K562 (cell line): ENCODE data around the gene TIMP2. TPM values are rescaled to one million over a fixed set of nuclear protein-coding genes. Genes with fewer than 3 reads are reported as not detected.

ENCODE experiments used
- ATAC-seq: fragments of 200-7000 bp; cut with Tn5 transposase; 3 replicates; pipeline ENCODE4 v1.9.1; 2020; ENCODE audit warnings: moderate library complexity
- BruUV-seq: library from RNA; stranded (reverse); fragments of 400-500 nt; replicated peaks from 2 replicates; lab custom pipeline; 2021; lab: Mats Ljungman, UMichigan
- CTCF ChIA-PET: fragments of 300-600 bp; formaldehyde crosslinking; extraction: SDS; loops from one replicate; lab custom pipeline; 2021; ENCODE audit warnings: low intra/inter-chr PET ratio; lab: Yijun Ruan, JAX
- POLR2A ChIA-PET: fragments of 300-600, 350-650 bp; sonication (Branson Sonifier 250); formaldehyde crosslinking; extraction: SDS; loops from one replicate; lab custom pipeline; 2021; ENCODE audit warnings: antibody characterized with exemption, inconsistent platforms; lab: Yijun Ruan, JAX
- DNase-seq, 4 experiments: peaks; one replicate each; pipeline versions ENCODE4 v3.0.0 to v3.0.0-alpha.2; 2011 to 2018; ENCODE audit warnings: low spot score in 3 of 4, mixed read lengths in 3 of 4; ENCODE audit errors: extremely low read depth in 1 of 4
- FAIRE-seq: peaks from 2 replicates; lab custom pipeline; 2011; peaks lifted over from hg19 to GRCh38; lab: Jason Lieb, UNC
- H2AFZ ChIP-seq: 2 replicates; pipeline ENCODE4 v1.6.0; 2011; ENCODE audit warnings: low read depth, low read length, control low read depth, inconsistent platforms
- H3K27ac ChIP-seq: fragments of 200-600 bp; 3 replicates; pipeline ENCODE4 v1.8.0; 2011; ENCODE audit warnings: low read depth, mild to moderate bottlenecking, control low read depth, inconsistent platforms, low read length, moderate library complexity, mixed read lengths; ENCODE audit errors: extremely low read depth
- H3K27me3 ChIP-seq, 2 experiments: fragments of 300-600 bp in 1 of 2; 2 replicates in 1 of 2; 3 replicates in 1 of 2; pipeline versions ENCODE4 v1.6.0 to v1.8.0; 2011; ENCODE audit warnings: inconsistent platforms in 2 of 2, low read length in 2 of 2, mild to moderate bottlenecking in 1 of 2, mixed read lengths in 1 of 2, moderate library complexity in 1 of 2; ENCODE audit not compliant: control insufficient read depth in 2 of 2, insufficient read depth in 2 of 2
- H3K36me3 ChIP-seq: fragments of 300-600 bp; 3 replicates; pipeline ENCODE4 v1.8.0; 2011; ENCODE audit warnings: mild to moderate bottlenecking, low read length, inconsistent platforms; ENCODE audit not compliant: control insufficient read depth, insufficient read depth
- H3K4me1 ChIP-seq, 2 experiments: fragments of 200-600 bp in 1 of 2; replicated peaks in 1 of 2; 2 replicates in 1 of 2; 3 replicates in 1 of 2; pipeline versions ENCODE4 v1.5.1 to v1.8.0; 2011; ENCODE audit warnings: inconsistent platforms in 2 of 2, low read length in 2 of 2, mild to moderate bottlenecking in 1 of 2, mixed read lengths in 1 of 2, moderate library complexity in 1 of 2; ENCODE audit not compliant: control insufficient read depth in 2 of 2, insufficient read depth in 2 of 2
- H3K4me2 ChIP-seq: 2 replicates; pipeline ENCODE4 v1.6.1; 2011; ENCODE audit warnings: low read length, control low read depth, inconsistent platforms, mixed read lengths; ENCODE audit not compliant: insufficient read depth
- H3K4me3 ChIP-seq: fragments of 200-600 bp; sonication (generic), shearing (Covaris generic); 2 replicates; pipeline ENCODE4 v1.5.1; 2016; ENCODE audit warnings: control low read depth, inconsistent platforms
- H3K79me2 ChIP-seq: fragments of 200-600 bp; 3 replicates; pipeline ENCODE4 v1.8.0; 2011; ENCODE audit warnings: low read length, inconsistent platforms; ENCODE audit not compliant: control insufficient read depth, insufficient read depth
- H3K9ac ChIP-seq, 2 experiments: 2 replicates each; pipeline versions ENCODE4 v1.6.0 to v1.6.1; 2011; ENCODE audit warnings: low read depth in 2 of 2, low read length in 2 of 2, control low read depth in 1 of 2, inconsistent platforms in 1 of 2, mild to moderate bottlenecking in 1 of 2, mixed read lengths in 1 of 2; ENCODE audit not compliant: insufficient read depth in 1 of 2
- H3K9me1 ChIP-seq: one replicate; pipeline ENCODE4 v1.6.0; 2011; ENCODE audit warnings: inconsistent platforms, mild to moderate bottlenecking, low read length, moderate library complexity; ENCODE audit not compliant: control insufficient read depth, insufficient read depth
- H3K9me3 ChIP-seq: replicated peaks from 2 replicates; pipeline ENCODE4 v1.5.1; 2011; ENCODE audit warnings: low read depth, low read length, inconsistent platforms; ENCODE audit not compliant: control insufficient read depth, insufficient read depth
- H4K20me1 ChIP-seq: replicated peaks from 2 replicates; pipeline ENCODE4 v1.6.1; 2011; ENCODE audit warnings: low read length, inconsistent platforms, mixed read lengths; ENCODE audit not compliant: control insufficient read depth, insufficient read depth
- CXXC5 ChIP-seq: fragments of 250-450 bp; sonication (Bioruptor Pico); IDR thresholded peaks from 2 replicates; pipeline ENCODE4 v1.8.0; 2022; ENCODE audit warnings: inconsistent platforms, mild to moderate bottlenecking, moderate library complexity
- MECOM ChIP-seq: fragments of 250-450 bp; sonication (Bioruptor Pico); IDR thresholded peaks from 2 replicates; pipeline ENCODE4 v1.8.0; 2022; ENCODE audit warnings: inconsistent platforms
- MEIS2 ChIP-seq: fragments of 450-650 bp; IDR thresholded peaks from 2 replicates; pipeline ENCODE4 v1.6.1; 2014; ENCODE audit warnings: mild to moderate bottlenecking; ENCODE audit not compliant: partially characterized antibody
- NEUROD1 ChIP-seq: fragments of 150-350 bp; IDR thresholded peaks from 2 replicates; pipeline ENCODE4 v1.6.1; 2014; ENCODE audit warnings: borderline replicate concordance, low read length, low read depth; ENCODE audit not compliant: partially characterized antibody
- NFATC3 ChIP-seq: fragments of 450-650 bp; IDR thresholded peaks from 2 replicates; pipeline ENCODE4 v1.6.1; 2017; ENCODE audit warnings: mild to moderate bottlenecking
- XRCC5 ChIP-seq: fragments of 200-400 bp; formaldehyde crosslinking; IDR thresholded peaks from 2 replicates; pipeline ENCODE4 v1.6.1; 2017; ENCODE audit warnings: low read depth, mild to moderate bottlenecking, low read length
- ZFPM2 ChIP-seq: fragments of 250-450 bp; sonication (Bioruptor Pico); IDR thresholded peaks from 2 replicates; pipeline ENCODE4 v1.5.1; 2022; ENCODE audit warnings: mild to moderate bottlenecking
- ZNF696 ChIP-seq: fragments of 250-450 bp; sonication (Bioruptor Pico); conservative IDR thresholded peaks from 2 replicates; pipeline ENCODE4 v1.4.0; 2020; ENCODE audit warnings: mild to moderate bottlenecking, moderate library complexity
- WGBS: fragments of 100-300 bp; shearing (Covaris generic); methylation state at CpG from one replicate; pipeline ENCODE4 v1.1.6; 2016; ENCODE audit warnings: low coverage, mixed read lengths; ENCODE audit not compliant: insufficient coverage; ENCODE audit errors: missing lambda C conversion rate; 5-methylcytosine and 5-hydroxymethylcytosine counted together
- in situ Hi-C: fragments of 300-500 bp; cut with MboI; formaldehyde crosslinking; loops from 4 replicates; pipeline ENCODE4 v1.15.0; 2018; ENCODE audit warnings: inconsistent platforms, mixed read lengths
- intact Hi-C: fragments of 100-400 bp; cut with micrococcal nuclease; formaldehyde crosslinking; loops from 2 replicates; pipeline ENCODE4 v1.14.2; 2022
- polyA plus RNA-seq, 8 experiments: library from polyadenylated mRNA; depleted of rRNA in 4 of 8; stranded (reverse) in 5 of 8; unstranded in 3 of 8; fragments of >200 nt; fragmentation: Nextera tagmentation in 2 of 8; fragmentation: Illumina TruSeq in 1 of 8; extraction: Ambion mirVana in 2 of 8; extraction: Trizol in 1 of 8; gene quantifications; 2 replicates each; pipeline versions ENCODE4 v1.2.1 to v1.2.3, GENCODE V29; 2011 to 2014; ENCODE audit warnings: inconsistent platforms in 1 of 8, missing spikeins in 1 of 8
- total RNA-seq, 7 experiments: library from RNA; depleted of rRNA in 6 of 7; stranded (reverse); fragments of >200 nt in 6 of 7; fragmentation: Illumina TruSeq in 2 of 7; extraction: Trizol in 2 of 7; gene quantifications; 2 replicates each; pipeline versions ENCODE4 v1.2.1 to v1.2.3, GENCODE V29; 2011 to 2021; ENCODE audit warnings: low replicate concordance in 1 of 7
- TF ChIP-seq, protein P1 (sequence below): fragments of 450-650 bp; IDR thresholded peaks from 2 replicates; pipeline ENCODE4 v1.6.1; 2017; ENCODE audit warnings: antibody characterized with exemption, mild to moderate bottlenecking
- TF ChIP-seq, protein P2 (sequence below): fragments of 250-450 bp; sonication (Bioruptor Pico); IDR thresholded peaks from 2 replicates; pipeline ENCODE4 v1.4.0; 2020; ENCODE audit warnings: mild to moderate bottlenecking, moderate library complexity, borderline replicate concordance
- TF ChIP-seq, protein P3 (sequence below): fragments of 250-450 bp; sonication (Bioruptor Pico); IDR thresholded peaks from 2 replicates; pipeline ENCODE4 v1.4.0; 2020; ENCODE audit warnings: borderline replicate concordance
- TF ChIP-seq, protein P4 (sequence below): fragments of 250-450 bp; sonication (Bioruptor Pico); IDR thresholded peaks from 2 replicates; pipeline ENCODE4 v1.5.1; 2021; ENCODE audit warnings: mild to moderate bottlenecking

The TIMP2 gene
- total and polyA plus RNA-seq, 9 of the 15 experiments (the other 6 are each of a cell fraction or from before 2014, with no cell fraction given): 0.55 TPM; not detected in 8

DNA sequence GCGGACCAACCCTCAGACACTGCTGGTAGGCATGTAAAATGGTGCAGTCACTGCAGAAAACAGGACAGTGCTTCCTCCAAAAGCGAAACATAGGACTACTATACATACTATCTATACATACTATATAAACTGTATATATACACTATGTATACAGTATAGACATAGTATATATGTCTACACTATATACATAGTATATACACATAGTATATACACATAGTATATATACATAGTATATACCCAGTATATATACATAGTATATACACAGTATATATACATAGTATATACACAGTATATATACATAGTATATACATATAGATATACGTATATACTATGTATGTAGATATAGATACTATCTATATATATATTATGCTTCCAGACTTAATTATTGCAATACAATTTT, 78.1 kb downstream of the TIMP2 start:
- ChIA-PET POLR2A (no interaction called here), CTCF (no interaction called here)
- Histone ChIP-seq H3K4me3 (no peak overlapping the region), H3K27me3 (no peaks in the 10 kb centered on the region), H3K9ac (no peak overlapping the region), H3K9me1 (no peaks in the 10 kb centered on the region), H3K4me1 (peaks cover 0 to 9% of the 10 kb centered on the region in 2 experiments; a peak in 4 of 5 replicates), H4K20me1 (no peaks in the 10 kb centered on the region), H3K79me2 (no peaks in the 10 kb centered on the region), H3K27ac (no peak overlapping the region), H3K36me3 (no peaks in the 10 kb centered on the region), H3K4me2 (no peak overlapping the region), H2AFZ (no peak overlapping the region), H3K9me3 (no peaks in the 10 kb centered on the region)
- intact Hi-C loops: no loop called here
- DNase-seq: no peak
- 50% methylated on average over 3 of the region's 3 CpGs for WGBS
- no peak for FAIRE-seq
- no TSS peak for BruUV-seq
- TF ChIP-seq, protein P1, sequence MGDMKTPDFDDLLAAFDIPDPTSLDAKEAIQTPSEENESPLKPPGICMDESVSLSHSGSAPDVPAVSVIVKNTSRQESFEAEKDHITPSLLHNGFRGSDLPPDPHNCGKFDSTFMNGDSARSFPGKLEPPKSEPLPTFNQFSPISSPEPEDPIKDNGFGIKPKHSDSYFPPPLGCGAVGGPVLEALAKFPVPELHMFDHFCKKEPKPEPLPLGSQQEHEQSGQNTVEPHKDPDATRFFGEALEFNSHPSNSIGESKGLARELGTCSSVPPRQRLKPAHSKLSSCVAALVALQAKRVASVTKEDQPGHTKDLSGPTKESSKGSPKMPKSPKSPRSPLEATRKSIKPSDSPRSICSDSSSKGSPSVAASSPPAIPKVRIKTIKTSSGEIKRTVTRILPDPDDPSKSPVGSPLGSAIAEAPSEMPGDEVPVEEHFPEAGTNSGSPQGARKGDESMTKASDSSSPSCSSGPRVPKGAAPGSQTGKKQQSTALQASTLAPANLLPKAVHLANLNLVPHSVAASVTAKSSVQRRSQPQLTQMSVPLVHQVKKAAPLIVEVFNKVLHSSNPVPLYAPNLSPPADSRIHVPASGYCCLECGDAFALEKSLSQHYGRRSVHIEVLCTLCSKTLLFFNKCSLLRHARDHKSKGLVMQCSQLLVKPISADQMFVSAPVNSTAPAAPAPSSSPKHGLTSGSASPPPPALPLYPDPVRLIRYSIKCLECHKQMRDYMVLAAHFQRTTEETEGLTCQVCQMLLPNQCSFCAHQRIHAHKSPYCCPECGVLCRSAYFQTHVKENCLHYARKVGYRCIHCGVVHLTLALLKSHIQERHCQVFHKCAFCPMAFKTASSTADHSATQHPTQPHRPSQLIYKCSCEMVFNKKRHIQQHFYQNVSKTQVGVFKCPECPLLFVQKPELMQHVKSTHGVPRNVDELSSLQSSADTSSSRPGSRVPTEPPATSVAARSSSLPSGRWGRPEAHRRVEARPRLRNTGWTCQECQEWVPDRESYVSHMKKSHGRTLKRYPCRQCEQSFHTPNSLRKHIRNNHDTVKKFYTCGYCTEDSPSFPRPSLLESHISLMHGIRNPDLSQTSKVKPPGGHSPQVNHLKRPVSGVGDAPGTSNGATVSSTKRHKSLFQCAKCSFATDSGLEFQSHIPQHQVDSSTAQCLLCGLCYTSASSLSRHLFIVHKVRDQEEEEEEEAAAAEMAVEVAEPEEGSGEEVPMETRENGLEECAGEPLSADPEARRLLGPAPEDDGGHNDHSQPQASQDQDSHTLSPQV: no peak
- TF ChIP-seq NFATC3 (no peak), MEIS2 (no peak), CXXC5 (CRISPR knock-in tag) (no peak), MECOM (no peak), NEUROD1 (no peak), XRCC5 (no peak), ZNF696 (CRISPR knock-in tag) (no peak), ZFPM2 (CRISPR knock-in tag) (no peak)
- TF ChIP-seq, protein P2, sequence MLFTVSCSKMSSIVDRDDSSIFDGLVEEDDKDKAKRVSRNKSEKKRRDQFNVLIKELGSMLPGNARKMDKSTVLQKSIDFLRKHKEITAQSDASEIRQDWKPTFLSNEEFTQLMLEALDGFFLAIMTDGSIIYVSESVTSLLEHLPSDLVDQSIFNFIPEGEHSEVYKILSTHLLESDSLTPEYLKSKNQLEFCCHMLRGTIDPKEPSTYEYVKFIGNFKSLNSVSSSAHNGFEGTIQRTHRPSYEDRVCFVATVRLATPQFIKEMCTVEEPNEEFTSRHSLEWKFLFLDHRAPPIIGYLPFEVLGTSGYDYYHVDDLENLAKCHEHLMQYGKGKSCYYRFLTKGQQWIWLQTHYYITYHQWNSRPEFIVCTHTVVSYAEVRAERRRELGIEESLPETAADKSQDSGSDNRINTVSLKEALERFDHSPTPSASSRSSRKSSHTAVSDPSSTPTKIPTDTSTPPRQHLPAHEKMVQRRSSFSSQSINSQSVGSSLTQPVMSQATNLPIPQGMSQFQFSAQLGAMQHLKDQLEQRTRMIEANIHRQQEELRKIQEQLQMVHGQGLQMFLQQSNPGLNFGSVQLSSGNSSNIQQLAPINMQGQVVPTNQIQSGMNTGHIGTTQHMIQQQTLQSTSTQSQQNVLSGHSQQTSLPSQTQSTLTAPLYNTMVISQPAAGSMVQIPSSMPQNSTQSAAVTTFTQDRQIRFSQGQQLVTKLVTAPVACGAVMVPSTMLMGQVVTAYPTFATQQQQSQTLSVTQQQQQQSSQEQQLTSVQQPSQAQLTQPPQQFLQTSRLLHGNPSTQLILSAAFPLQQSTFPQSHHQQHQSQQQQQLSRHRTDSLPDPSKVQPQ (CRISPR knock-in tag): no peak
- TF ChIP-seq, protein P3, sequence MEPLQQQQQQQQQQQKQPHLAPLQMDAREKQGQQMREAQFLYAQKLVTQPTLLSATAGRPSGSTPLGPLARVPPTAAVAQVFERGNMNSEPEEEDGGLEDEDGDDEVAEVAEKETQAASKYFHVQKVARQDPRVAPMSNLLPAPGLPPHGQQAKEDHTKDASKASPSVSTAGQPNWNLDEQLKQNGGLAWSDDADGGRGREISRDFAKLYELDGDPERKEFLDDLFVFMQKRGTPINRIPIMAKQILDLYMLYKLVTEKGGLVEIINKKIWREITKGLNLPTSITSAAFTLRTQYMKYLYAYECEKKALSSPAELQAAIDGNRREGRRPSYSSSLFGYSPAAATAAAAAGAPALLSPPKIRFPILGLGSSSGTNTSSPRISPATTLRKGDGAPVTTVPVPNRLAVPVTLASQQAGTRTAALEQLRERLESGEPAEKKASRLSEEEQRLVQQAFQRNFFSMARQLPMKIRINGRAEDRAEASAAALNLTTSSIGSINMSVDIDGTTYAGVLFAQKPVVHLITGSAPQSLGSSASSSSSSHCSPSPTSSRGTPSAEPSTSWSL: no peak
- TF ChIP-seq, protein P4, sequence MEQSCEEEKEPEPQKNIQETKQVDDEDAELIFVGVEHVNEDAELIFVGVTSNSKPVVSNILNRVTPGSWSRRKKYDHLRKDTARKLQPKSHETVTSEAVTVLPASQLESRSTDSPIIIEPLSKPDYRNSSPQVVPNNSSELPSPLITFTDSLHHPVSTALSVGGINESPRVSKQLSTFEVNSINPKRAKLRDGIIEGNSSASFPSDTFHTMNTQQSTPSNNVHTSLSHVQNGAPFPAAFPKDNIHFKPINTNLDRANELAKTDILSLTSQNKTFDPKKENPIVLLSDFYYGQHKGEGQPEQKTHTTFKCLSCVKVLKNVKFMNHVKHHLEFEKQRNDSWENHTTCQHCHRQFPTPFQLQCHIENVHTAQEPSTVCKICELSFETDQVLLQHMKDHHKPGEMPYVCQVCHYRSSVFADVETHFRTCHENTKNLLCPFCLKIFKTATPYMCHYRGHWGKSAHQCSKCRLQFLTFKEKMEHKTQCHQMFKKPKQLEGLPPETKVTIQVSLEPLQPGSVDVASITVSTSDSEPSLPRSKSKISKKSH: no peak
- no peak for ATAC-seq
- in situ Hi-C loops: no loop called here
